Lower leg skin (tissue), 4 donors: ENCODE data around the gene ZNF74. TPM values are rescaled to one million over a fixed set of nuclear protein-coding genes. Genes with fewer than 3 reads are reported as not detected.

Source experiments
- DNase-seq, 2 donors: peaks; one replicate each; pipeline ENCODE4 v3.0.0-alpha.2; 2019; ENCODE audit warnings: low spot score in 2 of 2
- H3K4me3 ChIP-seq: fragments of 200-600 bp; sonication (generic); 2 replicates; pipeline ENCODE4 v1.5.1; 2017; ENCODE audit warnings: mild to moderate bottlenecking, low read depth; ENCODE audit not compliant: poor library complexity, severe bottlenecking
- POLR2A ChIP-seq, 2 donors: fragments of 450-650 bp; IDR thresholded peaks; one replicate each; pipeline ENCODE4 v1.6.1; 2016 to 2017; ENCODE audit warnings: antibody characterized with exemption in 2 of 2, mild to moderate bottlenecking in 1 of 2, moderate library complexity in 1 of 2
- WGBS, 2 donors: methylation state at CpG; one replicate each; pipeline ENCODE4 v1.1.5; 2018; 5-methylcytosine and 5-hydroxymethylcytosine counted together
- intact Hi-C: fragments of 100-400 bp; cut with DNase I; formaldehyde crosslinking; loops from one replicate; pipeline ENCODE4 v1.15.0; 2023; ENCODE audit warnings: low total_unique reads
- total RNA-seq, 4 donors: library from RNA; depleted of rRNA; stranded (reverse); fragments of >200 nt; gene quantifications; one replicate each; pipeline ENCODE4 v1.1.0, GENCODE V29; 2016
- TF ChIP-seq, protein P1 (sequence below), 3 donors: fragments of 450-650 bp; IDR thresholded peaks; one replicate each; pipeline ENCODE4 v1.5.1; 2016; ENCODE audit warnings: antibody characterized with exemption in 3 of 3, mild to moderate bottlenecking in 3 of 3, moderate library complexity in 2 of 3

The ZNF74 gene
- total RNA-seq, 4 donors from 2014 or later: 11.3 to 13.2 (median 11.5) TPM

DNA sequence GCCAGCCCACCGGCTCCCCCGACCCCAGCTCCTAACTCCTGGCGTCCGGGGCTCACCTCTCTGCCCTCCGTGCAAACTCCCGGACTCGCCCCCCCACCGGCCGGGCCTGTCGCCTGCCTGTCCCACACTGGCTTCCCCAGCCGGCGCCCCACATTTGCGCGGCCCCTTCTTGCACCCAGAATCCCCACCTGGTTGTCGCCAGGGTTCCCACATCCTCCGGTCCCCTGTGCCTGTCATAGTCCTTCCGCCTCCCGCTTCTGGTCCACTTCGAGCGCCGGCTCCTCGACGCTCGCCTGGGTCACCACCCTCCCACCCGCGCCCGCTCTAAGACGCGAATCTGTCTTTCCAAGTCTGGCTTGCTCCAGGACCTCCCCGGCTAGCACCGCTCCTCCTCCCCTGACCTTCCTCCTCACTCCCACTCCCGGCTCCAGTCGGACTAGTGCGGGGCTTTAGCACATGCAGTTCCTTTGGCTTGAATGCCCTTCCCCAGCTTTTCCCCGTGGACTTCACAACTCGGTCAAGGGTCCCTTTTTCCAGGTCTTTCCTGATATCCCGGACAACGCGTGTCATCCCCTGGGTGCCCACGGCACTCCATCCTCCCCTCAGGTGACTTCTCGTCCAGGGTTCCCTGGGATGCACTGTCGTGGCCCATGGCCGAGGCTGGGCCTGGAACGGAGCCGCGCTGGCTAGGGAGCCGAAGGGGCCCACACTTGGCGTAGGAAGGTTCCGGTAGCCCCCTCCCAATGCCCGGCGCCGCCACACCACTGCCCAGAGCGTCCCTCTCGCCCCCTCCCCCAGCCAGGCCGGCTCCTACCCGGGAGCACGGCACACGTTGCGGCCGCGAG, 43.0 kb downstream of the ZNF74 start:
- 1 to 3% methylated on average over 49 to 53 of the region's 61 CpGs for WGBS, 2 donors
- peak overlapping the region; percentile 37 for H3K4me3 ChIP-seq
- peak in 1 of 2 donors; percentile 89 for DNase-seq
- intact Hi-C loops: no loop called here
- no peak for TF ChIP-seq POLR2A (IDR thresholded peaks at IDR 0.05)
- TF ChIP-seq, protein P1, sequence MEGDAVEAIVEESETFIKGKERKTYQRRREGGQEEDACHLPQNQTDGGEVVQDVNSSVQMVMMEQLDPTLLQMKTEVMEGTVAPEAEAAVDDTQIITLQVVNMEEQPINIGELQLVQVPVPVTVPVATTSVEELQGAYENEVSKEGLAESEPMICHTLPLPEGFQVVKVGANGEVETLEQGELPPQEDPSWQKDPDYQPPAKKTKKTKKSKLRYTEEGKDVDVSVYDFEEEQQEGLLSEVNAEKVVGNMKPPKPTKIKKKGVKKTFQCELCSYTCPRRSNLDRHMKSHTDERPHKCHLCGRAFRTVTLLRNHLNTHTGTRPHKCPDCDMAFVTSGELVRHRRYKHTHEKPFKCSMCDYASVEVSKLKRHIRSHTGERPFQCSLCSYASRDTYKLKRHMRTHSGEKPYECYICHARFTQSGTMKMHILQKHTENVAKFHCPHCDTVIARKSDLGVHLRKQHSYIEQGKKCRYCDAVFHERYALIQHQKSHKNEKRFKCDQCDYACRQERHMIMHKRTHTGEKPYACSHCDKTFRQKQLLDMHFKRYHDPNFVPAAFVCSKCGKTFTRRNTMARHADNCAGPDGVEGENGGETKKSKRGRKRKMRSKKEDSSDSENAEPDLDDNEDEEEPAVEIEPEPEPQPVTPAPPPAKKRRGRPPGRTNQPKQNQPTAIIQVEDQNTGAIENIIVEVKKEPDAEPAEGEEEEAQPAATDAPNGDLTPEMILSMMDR (IDR thresholded peaks at IDR 0.05): no peak

- no peak for TF ChIP-seq POLR2A (IDR thresholded peaks at IDR 0.05)
- TF ChIP-seq, protein P1 (IDR thresholded peaks at IDR 0.05): no peak
- intact Hi-C loops: no loop called here
- WGBS, 2 donors: 4 to 24% methylated on average over 18 to 65 of the region's 95 CpGs
- H3K4me3 ChIP-seq: peak within 1 kb of the TSS; percentile 37
- peak in 1 of 2 donors; percentile 92 for DNase-seq
Observed at GRCh38 chr22:20437613-20438426, 43.9 kb downstream of the ZNF74 start, which contains the start of gene SCARF2. TSS of gene SCARF2 (minus strand) at chr22:20437825. CDS start at chr22:20437754, 71 bp downstream.

- TF ChIP-seq, protein P1 (IDR thresholded peaks at IDR 0.05): no peak
- no peak for TF ChIP-seq POLR2A (IDR thresholded peaks at IDR 0.05)
- 38 to 43% methylated on average over 6 of the region's 6 CpGs for WGBS, 2 donors
- DNase-seq: no peak
- intact Hi-C loops: no loop called here
- peak overlapping the region; percentile 13 for H3K4me3 ChIP-seq
Observed at GRCh38 chr22:20438427-20438677, 44.4 kb downstream of the ZNF74 start.

DNA sequence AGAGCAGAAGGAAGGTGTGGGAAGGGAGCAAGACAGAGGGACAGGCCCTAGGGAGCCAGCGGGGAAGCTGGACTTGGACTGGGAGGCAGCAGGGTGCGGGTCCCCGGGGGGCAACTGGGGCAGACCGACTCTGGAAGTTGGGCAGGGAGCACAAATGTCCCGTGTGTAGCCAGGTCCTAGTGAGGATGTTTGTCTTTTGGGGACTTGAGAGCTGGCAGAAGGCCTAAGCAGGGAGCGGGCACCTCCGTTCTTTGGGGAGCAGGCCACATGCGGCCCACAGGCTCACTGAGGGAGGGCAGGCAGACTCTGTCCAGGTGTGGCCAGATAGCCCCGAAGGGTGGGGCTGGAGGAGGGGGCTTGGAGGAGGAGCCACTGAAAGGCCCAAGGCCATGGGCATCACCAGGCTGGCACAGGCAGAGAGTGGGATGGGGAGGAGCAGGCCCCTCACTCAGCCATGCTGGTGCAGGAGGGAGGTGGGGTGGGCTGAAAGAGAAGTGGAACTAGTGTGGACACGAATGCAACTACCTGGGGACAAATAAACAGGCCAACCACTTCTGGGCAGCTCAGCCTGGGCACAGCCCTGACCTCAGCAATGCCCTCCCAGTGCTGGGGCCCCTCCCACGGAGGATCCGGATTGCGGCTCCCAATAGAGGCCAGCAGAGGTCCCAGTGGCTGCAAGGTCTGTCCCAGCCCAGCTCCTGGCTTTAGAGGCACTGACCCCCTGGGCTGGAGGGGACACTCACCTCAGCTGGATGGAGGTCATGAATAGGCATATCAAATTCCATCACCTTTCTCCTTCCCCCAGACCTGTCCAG, 44.9 kb downstream of the ZNF74 start:
- H3K4me3 ChIP-seq: peak overlapping the region; percentile 13
- DNase-seq: peak in 1 of 2 donors; percentile 86
- TF ChIP-seq, protein P1 (IDR thresholded peaks at IDR 0.05): no peak
- TF ChIP-seq POLR2A (IDR thresholded peaks at IDR 0.05): no peak
- intact Hi-C loops: no loop called here
- WGBS, 2 donors: 66 to 73% methylated on average over 13 of the region's 13 CpGs

DNA sequence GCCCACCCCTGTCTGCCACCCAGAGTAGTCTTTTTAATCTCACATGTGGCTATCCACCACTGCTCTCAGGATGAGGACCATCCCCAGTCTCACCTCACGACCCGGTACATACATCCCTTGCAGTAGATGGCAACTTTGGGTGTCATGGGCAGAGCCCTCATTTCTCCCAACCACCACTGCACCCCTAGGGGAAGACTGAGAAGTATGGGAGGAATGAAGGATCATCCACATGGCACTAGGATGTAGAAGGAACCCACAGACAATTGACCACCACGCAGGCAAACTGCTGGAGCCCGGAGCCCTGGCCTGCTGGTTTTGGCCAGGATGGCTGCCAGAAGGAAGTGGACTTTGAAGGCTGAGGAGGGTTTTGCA, 45.6 kb downstream of the ZNF74 start:
- DNase-seq: peak in 1 of 2 donors; percentile 74
- intact Hi-C loops: no loop called here
- TF ChIP-seq, protein P1 (IDR thresholded peaks at IDR 0.05): no peak
- H3K4me3 ChIP-seq: no peak overlapping the region
- WGBS, 2 donors: 97% methylated on average over 4 of the region's 4 CpGs
